ENCODE results near the gene NGLY1. TPM values are rescaled to one million over a fixed set of nuclear protein-coding genes. Genes with fewer than 3 reads are reported as not detected.
A peak's percentile ranks its signal among the peaks of the same experiment; 100 is the strongest.

NGLY1 gene
- total and polyA plus RNA-seq, 2 donors (not counting 1 experiment from before 2014, with no cell fraction given) = 11.6 to 34.0 TPM

DNA sequence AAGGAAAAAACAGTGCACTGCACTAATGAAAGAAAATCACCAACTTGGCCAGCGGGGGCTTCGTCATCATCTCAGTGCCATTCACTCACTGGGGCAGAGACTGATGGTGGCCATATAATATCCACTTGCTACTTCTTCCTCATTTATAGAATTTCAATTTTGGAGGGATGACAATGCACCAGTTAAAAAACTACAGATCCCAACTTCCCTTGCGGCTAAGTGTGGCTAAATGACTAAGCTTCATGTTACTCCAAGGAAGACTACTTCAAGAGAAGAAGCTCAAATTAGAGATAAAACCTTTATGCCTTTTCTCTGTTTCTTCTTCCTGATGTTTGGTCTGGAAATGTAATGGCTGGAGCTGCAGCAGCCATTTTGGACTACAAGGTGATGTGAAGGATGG, 38.8 kb downstream of the NGLY1 start:
- Histone ChIP-seq H2AFZ (ENCODE audit: low read length) (no peak overlapping the region), H3K79me2 (ENCODE audit: control insufficient read depth, insufficient read depth, low read length) (no peaks in the 10 kb centered on the region), H3K4me1 (ENCODE audit: control insufficient read depth, extremely low read depth, insufficient read depth, low read length) (no peaks in the 10 kb centered on the region), H3K9me3 (ENCODE audit: control insufficient read depth, insufficient read depth, low read depth, low read length) (no peaks in the 10 kb centered on the region), H4K20me1 (ENCODE audit: control insufficient read depth, extremely low read depth, insufficient read depth, low read length) (no peaks in the 10 kb centered on the region), H3K4me3 (replicated peaks in 1 of 4; ENCODE audit: control extremely low read depth in 1 of 4, insufficient read depth in 1 of 4, low read depth in 3 of 4, low read length in 4 of 4) (no peak overlapping the region), H3K27ac (ENCODE audit: insufficient read depth, low read length) (no peak overlapping the region), H3K4me2 (ENCODE audit: extremely low read depth, insufficient read depth, low read length) (no peak overlapping the region), H3K9ac (ENCODE audit: insufficient read depth, low read length) (no peak overlapping the region), H3K36me3 (ENCODE audit: control insufficient read depth, insufficient read depth, low read length) (no peaks in the 10 kb centered on the region), H3K27me3 (ENCODE audit: control insufficient read depth, insufficient read depth, low read length) (no peaks in the 10 kb centered on the region)
- no peak for TF ChIP-seq EZH2 (IDR thresholded peaks at IDR 0.05; ENCODE audit: low read length, missing control alignments)
- TF ChIP-seq, protein P1, sequence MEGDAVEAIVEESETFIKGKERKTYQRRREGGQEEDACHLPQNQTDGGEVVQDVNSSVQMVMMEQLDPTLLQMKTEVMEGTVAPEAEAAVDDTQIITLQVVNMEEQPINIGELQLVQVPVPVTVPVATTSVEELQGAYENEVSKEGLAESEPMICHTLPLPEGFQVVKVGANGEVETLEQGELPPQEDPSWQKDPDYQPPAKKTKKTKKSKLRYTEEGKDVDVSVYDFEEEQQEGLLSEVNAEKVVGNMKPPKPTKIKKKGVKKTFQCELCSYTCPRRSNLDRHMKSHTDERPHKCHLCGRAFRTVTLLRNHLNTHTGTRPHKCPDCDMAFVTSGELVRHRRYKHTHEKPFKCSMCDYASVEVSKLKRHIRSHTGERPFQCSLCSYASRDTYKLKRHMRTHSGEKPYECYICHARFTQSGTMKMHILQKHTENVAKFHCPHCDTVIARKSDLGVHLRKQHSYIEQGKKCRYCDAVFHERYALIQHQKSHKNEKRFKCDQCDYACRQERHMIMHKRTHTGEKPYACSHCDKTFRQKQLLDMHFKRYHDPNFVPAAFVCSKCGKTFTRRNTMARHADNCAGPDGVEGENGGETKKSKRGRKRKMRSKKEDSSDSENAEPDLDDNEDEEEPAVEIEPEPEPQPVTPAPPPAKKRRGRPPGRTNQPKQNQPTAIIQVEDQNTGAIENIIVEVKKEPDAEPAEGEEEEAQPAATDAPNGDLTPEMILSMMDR (conservative IDR thresholded peaks at IDR 0.05 in 1 of 2, IDR thresholded peaks at IDR 0.05 in 1 of 2; ENCODE audit: low read depth in 1 of 2, low read length in 2 of 2) = no peak
- DNase-seq (ENCODE audit: low read depth in 2 of 2) = no peak

DNA sequence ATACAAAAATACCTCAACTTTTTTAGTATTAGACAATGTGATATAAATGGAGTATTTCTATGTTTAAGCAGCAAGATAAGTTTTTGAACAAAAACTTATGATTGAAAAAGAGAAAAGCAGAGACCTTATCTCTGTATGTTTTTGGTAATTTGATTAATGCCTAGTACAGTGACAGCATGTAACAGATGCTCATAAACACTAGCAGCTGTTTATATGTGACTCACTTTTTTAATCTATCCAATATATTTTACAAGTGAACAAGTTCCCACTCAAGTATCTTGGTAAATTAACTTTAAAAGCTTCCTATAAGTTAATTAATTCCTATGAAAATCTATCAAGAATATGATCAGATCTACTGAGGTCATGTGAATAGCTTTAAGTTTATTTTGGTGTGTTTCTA, 55.1 kb downstream of the NGLY1 start:
- no peaks in the 10 kb centered on the region for H3K79me2 ChIP-seq (ENCODE audit: control insufficient read depth, insufficient read depth, low read length)
- no peak overlapping the region for H3K4me2 ChIP-seq (ENCODE audit: extremely low read depth, insufficient read depth, low read length)
- no peak overlapping the region for H2AFZ ChIP-seq (ENCODE audit: low read length)
- no peak overlapping the region for H3K27ac ChIP-seq (ENCODE audit: insufficient read depth, low read length)
- H3K36me3 ChIP-seq (ENCODE audit: control insufficient read depth, insufficient read depth, low read length) = no peaks in the 10 kb centered on the region
- no peak overlapping the region for H3K4me3 ChIP-seq (replicated peaks in 1 of 4; ENCODE audit: control extremely low read depth in 1 of 4, insufficient read depth in 1 of 4, low read depth in 3 of 4, low read length in 4 of 4)
- no peaks in the 10 kb centered on the region for H3K9me3 ChIP-seq (ENCODE audit: control insufficient read depth, insufficient read depth, low read depth, low read length)
- H3K9ac ChIP-seq (ENCODE audit: insufficient read depth, low read length) = no peak overlapping the region
- H3K4me1 ChIP-seq (ENCODE audit: control insufficient read depth, extremely low read depth, insufficient read depth, low read length) = no peaks in the 10 kb centered on the region
- no peaks in the 10 kb centered on the region for H3K27me3 ChIP-seq (ENCODE audit: control insufficient read depth, insufficient read depth, low read length)
- TF ChIP-seq, protein P1 (conservative IDR thresholded peaks at IDR 0.05 in 1 of 2, IDR thresholded peaks at IDR 0.05 in 1 of 2; ENCODE audit: low read depth in 1 of 2, low read length in 2 of 2) = no peak
- TF ChIP-seq EZH2 (IDR thresholded peaks at IDR 0.05; ENCODE audit: low read length, missing control alignments) = no peak
- H4K20me1 ChIP-seq (ENCODE audit: control insufficient read depth, extremely low read depth, insufficient read depth, low read length) = no peaks in the 10 kb centered on the region
- peak; percentile 0 to 6 for DNase-seq (ENCODE audit: low read depth in 2 of 2)

DNA sequence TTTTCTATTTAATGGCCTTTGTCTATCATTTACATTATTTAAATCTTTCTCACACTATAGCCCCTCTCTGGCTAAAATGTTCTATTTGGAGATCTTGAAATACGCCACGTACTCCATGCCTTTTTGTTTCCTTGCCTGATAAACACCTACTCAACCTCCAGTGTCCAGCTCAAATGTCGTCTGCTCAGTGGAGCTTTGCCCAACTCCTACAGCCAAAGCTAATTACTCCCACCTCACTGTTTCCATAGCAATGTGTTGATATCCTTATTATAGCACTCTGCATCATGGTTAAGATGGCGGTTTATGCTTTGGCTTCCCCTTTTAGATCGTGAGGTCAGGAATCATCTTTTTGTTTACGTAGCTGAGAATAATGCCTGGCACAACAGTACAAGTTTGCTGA, 55.9 kb downstream of the NGLY1 start:
- no peaks in the 10 kb centered on the region for H3K4me1 ChIP-seq (ENCODE audit: control insufficient read depth, extremely low read depth, insufficient read depth, low read length)
- no peaks in the 10 kb centered on the region for H3K27me3 ChIP-seq (ENCODE audit: control insufficient read depth, insufficient read depth, low read length)
- H2AFZ ChIP-seq (ENCODE audit: low read length) = no peak overlapping the region
- DNase-seq (ENCODE audit: low read depth in 2 of 2) = no peak
- no peaks in the 10 kb centered on the region for H4K20me1 ChIP-seq (ENCODE audit: control insufficient read depth, extremely low read depth, insufficient read depth, low read length)
- no peak overlapping the region for H3K9ac ChIP-seq (ENCODE audit: insufficient read depth, low read length)
- no peak overlapping the region for H3K4me2 ChIP-seq (ENCODE audit: extremely low read depth, insufficient read depth, low read length)
- no peak for TF ChIP-seq EZH2 (IDR thresholded peaks at IDR 0.05; ENCODE audit: low read length, missing control alignments)
- TF ChIP-seq, protein P1 (conservative IDR thresholded peaks at IDR 0.05 in 1 of 2, IDR thresholded peaks at IDR 0.05 in 1 of 2; ENCODE audit: low read depth in 1 of 2, low read length in 2 of 2) = no peak
- no peak overlapping the region for H3K4me3 ChIP-seq (replicated peaks in 1 of 4; ENCODE audit: control extremely low read depth in 1 of 4, insufficient read depth in 1 of 4, low read depth in 3 of 4, low read length in 4 of 4)
- H3K27ac ChIP-seq (ENCODE audit: insufficient read depth, low read length) = no peak overlapping the region
- no peaks in the 10 kb centered on the region for H3K36me3 ChIP-seq (ENCODE audit: control insufficient read depth, insufficient read depth, low read length)
- no peaks in the 10 kb centered on the region for H3K9me3 ChIP-seq (ENCODE audit: control insufficient read depth, insufficient read depth, low read depth, low read length)
- H3K79me2 ChIP-seq (ENCODE audit: control insufficient read depth, insufficient read depth, low read length) = no peaks in the 10 kb centered on the region

Measured in fibroblast of lung (primary cell).